ENCODE results near the gene HOXD8. TPM values are rescaled to one million over a fixed set of nuclear protein-coding genes. Genes with fewer than 3 reads are reported as not detected.
A peak's percentile ranks its signal among the peaks of the same experiment; 100 is the strongest.

The HOXD8 gene
- polyA plus RNA-seq, 1 donor: 4.0 TPM

GRCh38 chr2:176163672-176164056, 34.2 kb downstream of the HOXD8 start:
- H3K9me3 ChIP-seq (ENCODE audit: control insufficient read depth, low read depth, low read length): peaks cover 20% of the 10 kb centered on the region
- peaks cover 10% of the 10 kb centered on the region for H3K4me1 ChIP-seq (ENCODE audit: control insufficient read depth, insufficient read depth, low read length)
- H3K27me3 ChIP-seq (ENCODE audit: control insufficient read depth, insufficient read depth, low read length): peaks cover 92% of the 10 kb centered on the region
- no peaks in the 10 kb centered on the region for H3K36me3 ChIP-seq (ENCODE audit: control insufficient read depth, insufficient read depth, low read length)
- WGBS (ENCODE audit: insufficient coverage, low lambda C conversion rate): 0% methylated on average over 1 of the region's 12 CpGs
- peak overlapping the region; percentile 39 for H3K27ac ChIP-seq (ENCODE audit: low read length)
- no peak for DNase-seq
- H3K4me3 ChIP-seq (ENCODE audit: low read length): no peak overlapping the region

GRCh38 chr2:176164201-176164600, 34.7 kb downstream of the HOXD8 start:
- WGBS (ENCODE audit: insufficient coverage, low lambda C conversion rate): no CpG with 5 or more reads among the region's 13 CpGs
- Histone ChIP-seq H3K4me3 (ENCODE audit: low read length) (no peak overlapping the region), H3K27me3 (ENCODE audit: control insufficient read depth, insufficient read depth, low read length) (peaks cover 92% of the 10 kb centered on the region), H3K36me3 (ENCODE audit: control insufficient read depth, insufficient read depth, low read length) (no peaks in the 10 kb centered on the region), H3K4me1 (ENCODE audit: control insufficient read depth, insufficient read depth, low read length) (peaks cover 10% of the 10 kb centered on the region), H3K9me3 (ENCODE audit: control insufficient read depth, low read depth, low read length) (peaks cover 20% of the 10 kb centered on the region), H3K27ac (ENCODE audit: low read length) (no peak overlapping the region)
- no peak for DNase-seq

GRCh38 chr2:176164611-176165369, 35.3 kb downstream of the HOXD8 start:
- Histone ChIP-seq H3K27ac (ENCODE audit: low read length) (peak overlapping the region; percentile 14), H3K4me3 (ENCODE audit: low read length) (peak overlapping the region; percentile 25), H3K9me3 (ENCODE audit: control insufficient read depth, low read depth, low read length) (peaks cover 16% of the 10 kb centered on the region), H3K4me1 (ENCODE audit: control insufficient read depth, insufficient read depth, low read length) (peaks cover 10% of the 10 kb centered on the region), H3K36me3 (ENCODE audit: control insufficient read depth, insufficient read depth, low read length) (no peaks in the 10 kb centered on the region), H3K27me3 (ENCODE audit: control insufficient read depth, insufficient read depth, low read length) (peaks cover 92% of the 10 kb centered on the region)
- no peak for DNase-seq
- no CpG with 5 or more reads among the region's 52 CpGs for WGBS (ENCODE audit: insufficient coverage, low lambda C conversion rate)

- Histone ChIP-seq H3K9me3 (ENCODE audit: control insufficient read depth, low read depth, low read length) (peaks cover 13% of the 10 kb centered on the region), H3K36me3 (ENCODE audit: control insufficient read depth, insufficient read depth, low read length) (no peaks in the 10 kb centered on the region), H3K27ac (ENCODE audit: low read length) (peak overlapping the region; percentile 14), H3K4me1 (ENCODE audit: control insufficient read depth, insufficient read depth, low read length) (peaks cover 10% of the 10 kb centered on the region), H3K4me3 (ENCODE audit: low read length) (peak overlapping the region; percentile 25), H3K27me3 (ENCODE audit: control insufficient read depth, insufficient read depth, low read length) (peaks cover 91% of the 10 kb centered on the region)
- 16% methylated on average over 5 of the region's 26 CpGs for WGBS (ENCODE audit: insufficient coverage, low lambda C conversion rate)
- DNase-seq: no peak
These were observed 36.0 kb downstream of the HOXD8 start for GRCh38 chr2:176165370-176166050.

GRCh38 chr2:176166272-176166671, 36.8 kb downstream of the HOXD8 start:
- H3K27ac ChIP-seq (ENCODE audit: low read length): no peak overlapping the region
- peaks cover 6% of the 10 kb centered on the region for H3K4me1 ChIP-seq (ENCODE audit: control insufficient read depth, insufficient read depth, low read length)
- no peaks in the 10 kb centered on the region for H3K36me3 ChIP-seq (ENCODE audit: control insufficient read depth, insufficient read depth, low read length)
- H3K4me3 ChIP-seq (ENCODE audit: low read length): no peak overlapping the region
- H3K9me3 ChIP-seq (ENCODE audit: control insufficient read depth, low read depth, low read length): peaks cover 13% of the 10 kb centered on the region
- DNase-seq: no peak
- WGBS (ENCODE audit: insufficient coverage, low lambda C conversion rate): no CpG with 5 or more reads among the region's 2 CpGs
- H3K27me3 ChIP-seq (ENCODE audit: control insufficient read depth, insufficient read depth, low read length): peaks cover 91% of the 10 kb centered on the region

- H3K27me3 ChIP-seq (ENCODE audit: control insufficient read depth, insufficient read depth, low read length): peaks cover 91% of the 10 kb centered on the region
These were observed 37.9 kb downstream of the HOXD8 start for GRCh38 chr2:176167398-176167797.

GRCh38 chr2:176169181-176169580, 39.7 kb downstream of the HOXD8 start:
- no peak for DNase-seq
- peaks cover 91% of the 10 kb centered on the region for H3K27me3 ChIP-seq (ENCODE audit: control insufficient read depth, insufficient read depth, low read length)

More at GRCh38 chr2:176167398-176167797, 37.9 kb downstream of the HOXD8 start:
- H3K27ac ChIP-seq (ENCODE audit: low read length): no peak overlapping the region
- H3K36me3 ChIP-seq (ENCODE audit: control insufficient read depth, insufficient read depth, low read length): no peaks in the 10 kb centered on the region
- DNase-seq: no peak
- H3K4me1 ChIP-seq (ENCODE audit: control insufficient read depth, insufficient read depth, low read length): peaks cover 6% of the 10 kb centered on the region
- H3K9me3 ChIP-seq (ENCODE audit: control insufficient read depth, low read depth, low read length): peaks cover 20% of the 10 kb centered on the region
- H3K4me3 ChIP-seq (ENCODE audit: low read length): no peak overlapping the region
- no CpG with 5 or more reads among the region's 1 CpG for WGBS (ENCODE audit: insufficient coverage, low lambda C conversion rate)

GRCh38 chr2:176169711-176170110, 40.2 kb downstream of the HOXD8 start:
- no peak for DNase-seq
- no peaks in the 10 kb centered on the region for H3K36me3 ChIP-seq (ENCODE audit: control insufficient read depth, insufficient read depth, low read length)
- no peak overlapping the region for H3K4me3 ChIP-seq (ENCODE audit: low read length)
- H3K27me3 ChIP-seq (ENCODE audit: control insufficient read depth, insufficient read depth, low read length): peaks cover 91% of the 10 kb centered on the region
- peaks cover 8% of the 10 kb centered on the region for H3K4me1 ChIP-seq (ENCODE audit: control insufficient read depth, insufficient read depth, low read length)
- H3K27ac ChIP-seq (ENCODE audit: low read length): no peak overlapping the region
- no CpG with 5 or more reads among the region's 2 CpGs for WGBS (ENCODE audit: insufficient coverage, low lambda C conversion rate)
- peaks cover 14% of the 10 kb centered on the region for H3K9me3 ChIP-seq (ENCODE audit: control insufficient read depth, low read depth, low read length)

More at GRCh38 chr2:176169181-176169580, 39.7 kb downstream of the HOXD8 start:
- peaks cover 9% of the 10 kb centered on the region for H3K4me1 ChIP-seq (ENCODE audit: control insufficient read depth, insufficient read depth, low read length)
- no peak overlapping the region for H3K27ac ChIP-seq (ENCODE audit: low read length)
- no peaks in the 10 kb centered on the region for H3K36me3 ChIP-seq (ENCODE audit: control insufficient read depth, insufficient read depth, low read length)
- peaks cover 17% of the 10 kb centered on the region for H3K9me3 ChIP-seq (ENCODE audit: control insufficient read depth, low read depth, low read length)
- no peak overlapping the region for H3K4me3 ChIP-seq (ENCODE audit: low read length)
- WGBS (ENCODE audit: insufficient coverage, low lambda C conversion rate): no CpG with 5 or more reads among the region's 5 CpGs

GRCh38 chr2:176170602-176171305, 41.2 kb downstream of the HOXD8 start:
- peak overlapping the region; percentile 20 for H3K27ac ChIP-seq (ENCODE audit: low read length)
- H3K36me3 ChIP-seq (ENCODE audit: control insufficient read depth, insufficient read depth, low read length): no peaks in the 10 kb centered on the region
- H3K4me1 ChIP-seq (ENCODE audit: control insufficient read depth, insufficient read depth, low read length): peaks cover 7% of the 10 kb centered on the region
- H3K9me3 ChIP-seq (ENCODE audit: control insufficient read depth, low read depth, low read length): peaks cover 10% of the 10 kb centered on the region
- no peak for DNase-seq
- peaks cover 91% of the 10 kb centered on the region for H3K27me3 ChIP-seq (ENCODE audit: control insufficient read depth, insufficient read depth, low read length)
- H3K4me3 ChIP-seq (ENCODE audit: low read length): no peak overlapping the region
- no CpG with 5 or more reads among the region's 1 CpG for WGBS (ENCODE audit: insufficient coverage, low lambda C conversion rate)

GRCh38 chr2:176171351-176172006, 42.0 kb downstream of the HOXD8 start:
- peaks cover 92% of the 10 kb centered on the region for H3K27me3 ChIP-seq (ENCODE audit: control insufficient read depth, insufficient read depth, low read length)
- WGBS (ENCODE audit: insufficient coverage, low lambda C conversion rate): no CpG with 5 or more reads among the region's 51 CpGs
- peaks cover 7% of the 10 kb centered on the region for H3K4me1 ChIP-seq (ENCODE audit: control insufficient read depth, insufficient read depth, low read length)
- peaks cover 10% of the 10 kb centered on the region for H3K9me3 ChIP-seq (ENCODE audit: control insufficient read depth, low read depth, low read length)
- no peak for DNase-seq
- no peaks in the 10 kb centered on the region for H3K36me3 ChIP-seq (ENCODE audit: control insufficient read depth, insufficient read depth, low read length)
- peak overlapping the region; percentile 20 for H3K27ac ChIP-seq (ENCODE audit: low read length)
- no peak overlapping the region for H3K4me3 ChIP-seq (ENCODE audit: low read length)
